ENCODE measurements around the gene CADPS. TPM values are rescaled to one million over a fixed set of nuclear protein-coding genes. Genes with fewer than 3 reads are reported as not detected.

Gene CADPS
- polyA plus RNA-seq, 1 experiment = not detected

- POLR2A ChIA-PET = no interaction called here
- DNase-seq (ENCODE audit: low read depth) = no peak
- no peak overlapping the region for H3K4me3 ChIP-seq (ENCODE audit: low read depth, low read length)
- H3K27me3 ChIP-seq (ENCODE audit: control insufficient read depth, insufficient read depth, low read length) = peaks cover 7% of the 10 kb centered on the region
- TF ChIP-seq CTCF (IDR thresholded peaks at IDR 0.05; ENCODE audit: insufficient read depth, low read depth, low read length) = no peak
- H3K36me3 ChIP-seq (ENCODE audit: control insufficient read depth, insufficient read depth, low read length) = no peaks in the 10 kb centered on the region
- CTCF ChIA-PET = interaction anchor here (1.1 kb wide), 1 partner anchor 8 kb away, joined by 4 read pairs; no protein-coding TSS in a partner anchor
Observed at GRCh38 chr3:62630664-62631063, 244.6 kb downstream of the CADPS start.

- POLR2A ChIA-PET = no interaction called here
- Histone ChIP-seq H3K27me3 (ENCODE audit: control insufficient read depth, insufficient read depth, low read length) (peaks cover 2% of the 10 kb centered on the region; the same call in 1 of the 2 replicates), H3K4me3 (ENCODE audit: low read depth, low read length) (no peak overlapping the region), H3K36me3 (ENCODE audit: control insufficient read depth, insufficient read depth, low read length) (no peaks in the 10 kb centered on the region)
- no peak for TF ChIP-seq CTCF (IDR thresholded peaks at IDR 0.05; ENCODE audit: insufficient read depth, low read depth, low read length)
- CTCF ChIA-PET = no interaction called here
- no peak for DNase-seq (ENCODE audit: low read depth)
Observed at GRCh38 chr3:62625268-62625667, 249.9 kb downstream of the CADPS start.

- CTCF ChIA-PET = interaction anchor here (0.8 to 2.3 kb wide), 4 partner anchors 12 to 604 kb away, joined by 3 to 8 read pairs (median 4); no protein-coding TSS in a partner anchor
- DNase-seq (ENCODE audit: low read depth) = no peak
- no peaks in the 10 kb centered on the region for H3K36me3 ChIP-seq (ENCODE audit: control insufficient read depth, insufficient read depth, low read length)
- no peak for TF ChIP-seq CTCF (IDR thresholded peaks at IDR 0.05; ENCODE audit: insufficient read depth, low read depth, low read length)
- peaks cover 2% of the 10 kb centered on the region; the same call in 1 of the 2 replicates for H3K27me3 ChIP-seq (ENCODE audit: control insufficient read depth, insufficient read depth, low read length)
- POLR2A ChIA-PET = no interaction called here
- no peak overlapping the region for H3K4me3 ChIP-seq (ENCODE audit: low read depth, low read length)
Observed at GRCh38 chr3:62624185-62624584, 251.0 kb downstream of the CADPS start.

- H3K4me3 ChIP-seq (ENCODE audit: low read depth, low read length) = no peak overlapping the region
- TF ChIP-seq CTCF (IDR thresholded peaks at IDR 0.05; ENCODE audit: insufficient read depth, low read depth, low read length) = peak; percentile 65
- ChIA-PET POLR2A (no interaction called here), CTCF (interaction anchor here (0.6 to 2.3 kb wide), 20 partner anchors 9 to 1195 kb away, joined by 3 to 22 read pairs (median 4); no protein-coding TSS in a partner anchor)
- H3K27me3 ChIP-seq (ENCODE audit: control insufficient read depth, insufficient read depth, low read length) = peaks cover 2% of the 10 kb centered on the region; the same call in 1 of the 2 replicates
- no peak for DNase-seq (ENCODE audit: low read depth)
- no peaks in the 10 kb centered on the region for H3K36me3 ChIP-seq (ENCODE audit: control insufficient read depth, insufficient read depth, low read length)
Observed at GRCh38 chr3:62622553-62623174, 252.6 kb downstream of the CADPS start.

GRCh38 chr3:62621925-62622324 lies 253.3 kb downstream of the CADPS start:
- no peaks in the 10 kb centered on the region for H3K36me3 ChIP-seq (ENCODE audit: control insufficient read depth, insufficient read depth, low read length)
- no peak for TF ChIP-seq CTCF (IDR thresholded peaks at IDR 0.05; ENCODE audit: insufficient read depth, low read depth, low read length)
- H3K27me3 ChIP-seq (ENCODE audit: control insufficient read depth, insufficient read depth, low read length) = peaks cover 2% of the 10 kb centered on the region; the same call in 1 of the 2 replicates
- POLR2A ChIA-PET = no interaction called here
- no peak overlapping the region for H3K4me3 ChIP-seq (ENCODE audit: low read depth, low read length)
- CTCF ChIA-PET = interaction anchor here (0.6 to 2.3 kb wide), 14 partner anchors 9 to 712 kb away, joined by 3 to 22 read pairs (median 6); no protein-coding TSS in a partner anchor
- no peak for DNase-seq (ENCODE audit: low read depth)
